GM12878 (cell line): ENCODE data around the gene ETFRF1.

ENCODE experiments used
- ATF3 ChIP-seq: IDR thresholded peaks from 2 replicates; pipeline ENCODE4 v1.6.1; 2011; ENCODE audit warnings: low read depth, mild to moderate bottlenecking, low read length, moderate library complexity, borderline replicate concordance; ENCODE audit errors: extremely low read depth
- ESRRA ChIP-seq: IDR thresholded peaks from 2 replicates; pipeline ENCODE4 v1.6.1; 2012; ENCODE audit warnings: mild to moderate bottlenecking, low read length, improper control_type of control experiment
- JUNB ChIP-seq: IDR thresholded peaks from 2 replicates; pipeline ENCODE4 v1.6.1; 2016; ENCODE audit warnings: antibody characterized with exemption, mild to moderate bottlenecking
- PRDM15 ChIP-seq: fragments of 450-650 bp; formaldehyde crosslinking; IDR thresholded peaks from 2 replicates; pipeline ENCODE4 v1.4.0; 2020; ENCODE audit warnings: mild to moderate bottlenecking, moderate library complexity
- TF ChIP-seq, protein P1 (sequence below), 3 experiments: IDR thresholded peaks in 2 of 3; conservative IDR thresholded peaks in 1 of 3; 2 replicates each; pipeline ENCODE4 v1.5.1; 2011; ENCODE audit warnings: low read depth in 3 of 3, low read length in 3 of 3, mild to moderate bottlenecking in 3 of 3, control low read depth in 2 of 3, moderate library complexity in 2 of 3, inconsistent platforms in 1 of 3, mixed read lengths in 1 of 3; ENCODE audit not compliant: control insufficient read depth in 2 of 3, insufficient read depth in 1 of 3; ENCODE audit errors: extremely low read depth in 1 of 3

GRCh38 chr12:25202137-25202536 lies 7.1 kb downstream of the ETFRF1 start:
- TF ChIP-seq JUNB (no peak), PRDM15 (CRISPR knock-in tag) (no peak), ESRRA (no peak), ATF3 (no peak)
- TF ChIP-seq, protein P1, sequence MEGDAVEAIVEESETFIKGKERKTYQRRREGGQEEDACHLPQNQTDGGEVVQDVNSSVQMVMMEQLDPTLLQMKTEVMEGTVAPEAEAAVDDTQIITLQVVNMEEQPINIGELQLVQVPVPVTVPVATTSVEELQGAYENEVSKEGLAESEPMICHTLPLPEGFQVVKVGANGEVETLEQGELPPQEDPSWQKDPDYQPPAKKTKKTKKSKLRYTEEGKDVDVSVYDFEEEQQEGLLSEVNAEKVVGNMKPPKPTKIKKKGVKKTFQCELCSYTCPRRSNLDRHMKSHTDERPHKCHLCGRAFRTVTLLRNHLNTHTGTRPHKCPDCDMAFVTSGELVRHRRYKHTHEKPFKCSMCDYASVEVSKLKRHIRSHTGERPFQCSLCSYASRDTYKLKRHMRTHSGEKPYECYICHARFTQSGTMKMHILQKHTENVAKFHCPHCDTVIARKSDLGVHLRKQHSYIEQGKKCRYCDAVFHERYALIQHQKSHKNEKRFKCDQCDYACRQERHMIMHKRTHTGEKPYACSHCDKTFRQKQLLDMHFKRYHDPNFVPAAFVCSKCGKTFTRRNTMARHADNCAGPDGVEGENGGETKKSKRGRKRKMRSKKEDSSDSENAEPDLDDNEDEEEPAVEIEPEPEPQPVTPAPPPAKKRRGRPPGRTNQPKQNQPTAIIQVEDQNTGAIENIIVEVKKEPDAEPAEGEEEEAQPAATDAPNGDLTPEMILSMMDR (IDR thresholded peaks at IDR 0.05 in 2 of 3, conservative IDR thresholded peaks at IDR 0.05 in 1 of 3; ENCODE audit: control insufficient read depth in 2 of 3, extremely low read depth in 1 of 3, insufficient read depth in 1 of 3, low read depth in 3 of 3, low read length in 3 of 3) = no peak
